Measurements from ENCODE around the gene DEAF1.
"Not testable (repeated sequence)": the region's sequence is repeated elsewhere in the genome, so short reads cannot be mapped to it uniquely, and the experiment has no call there.

DEAF1 gene, protein sequence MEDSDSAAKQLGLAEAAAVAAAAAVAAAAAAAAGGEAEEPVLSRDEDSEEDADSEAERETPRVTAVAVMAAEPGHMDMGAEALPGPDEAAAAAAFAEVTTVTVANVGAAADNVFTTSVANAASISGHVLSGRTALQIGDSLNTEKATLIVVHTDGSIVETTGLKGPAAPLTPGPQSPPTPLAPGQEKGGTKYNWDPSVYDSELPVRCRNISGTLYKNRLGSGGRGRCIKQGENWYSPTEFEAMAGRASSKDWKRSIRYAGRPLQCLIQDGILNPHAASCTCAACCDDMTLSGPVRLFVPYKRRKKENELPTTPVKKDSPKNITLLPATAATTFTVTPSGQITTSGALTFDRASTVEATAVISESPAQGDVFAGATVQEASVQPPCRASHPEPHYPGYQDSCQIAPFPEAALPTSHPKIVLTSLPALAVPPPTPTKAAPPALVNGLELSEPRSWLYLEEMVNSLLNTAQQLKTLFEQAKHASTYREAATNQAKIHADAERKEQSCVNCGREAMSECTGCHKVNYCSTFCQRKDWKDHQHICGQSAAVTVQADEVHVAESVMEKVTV

DNA sequence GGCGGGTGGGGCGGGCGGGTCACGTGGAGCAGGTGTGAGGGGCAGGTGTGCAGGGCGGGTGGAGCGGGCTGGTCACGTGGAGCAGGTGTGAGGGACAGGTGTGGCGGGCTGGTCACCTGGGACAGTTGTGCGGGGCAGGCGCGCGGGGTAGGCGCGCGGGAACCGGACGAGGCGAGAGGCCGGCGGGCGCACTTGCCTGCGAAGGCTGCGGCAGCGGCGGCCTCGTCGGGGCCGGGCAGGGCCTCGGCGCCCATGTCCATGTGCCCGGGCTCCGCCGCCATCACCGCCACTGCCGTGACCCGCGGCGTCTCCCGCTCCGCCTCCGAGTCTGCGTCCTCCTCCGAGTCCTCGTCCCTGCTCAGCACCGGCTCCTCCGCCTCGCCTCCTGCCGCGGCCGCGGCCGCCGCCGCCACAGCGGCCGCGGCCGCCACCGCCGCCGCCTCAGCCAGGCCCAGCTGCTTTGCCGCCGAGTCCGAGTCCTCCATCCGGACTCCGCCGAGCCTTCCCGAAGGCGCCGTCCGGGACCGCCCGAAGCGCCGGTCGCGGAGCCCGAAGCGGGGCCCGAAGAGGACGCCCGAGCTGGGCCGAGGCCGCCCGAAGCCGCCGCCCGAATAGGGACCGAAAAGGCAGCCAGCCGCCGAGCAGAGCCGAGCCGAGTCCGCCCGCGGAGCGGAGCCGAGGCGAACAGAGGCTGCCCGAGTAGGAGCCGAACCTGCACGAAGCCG is at the start of gene DEAF1:
Gene DEAF1, minus strand, starts transcription at position 660 of the 725 bp plus-strand sequence. Its CDS starts 175 bp downstream, at position 485.
- POLR2A ChIA-PET = interaction anchor here (1.6 kb wide), 1 partner anchor 82 kb away, joined by 8 read pairs; no protein-coding TSS in a partner anchor
- CTCF ChIA-PET = no interaction called here
- DNase-seq (ENCODE audit: extremely low spot score) = peak; percentile 96
- TF ChIP-seq L3MBTL2 (conservative IDR thresholded peaks at IDR 0.05) = peak; percentile 60; the same call in 1 of the 2 replicates
- TF ChIP-seq CTBP1 (IDR thresholded peaks at IDR 0.05; ENCODE audit: borderline replicate concordance) = no peak

DNA sequence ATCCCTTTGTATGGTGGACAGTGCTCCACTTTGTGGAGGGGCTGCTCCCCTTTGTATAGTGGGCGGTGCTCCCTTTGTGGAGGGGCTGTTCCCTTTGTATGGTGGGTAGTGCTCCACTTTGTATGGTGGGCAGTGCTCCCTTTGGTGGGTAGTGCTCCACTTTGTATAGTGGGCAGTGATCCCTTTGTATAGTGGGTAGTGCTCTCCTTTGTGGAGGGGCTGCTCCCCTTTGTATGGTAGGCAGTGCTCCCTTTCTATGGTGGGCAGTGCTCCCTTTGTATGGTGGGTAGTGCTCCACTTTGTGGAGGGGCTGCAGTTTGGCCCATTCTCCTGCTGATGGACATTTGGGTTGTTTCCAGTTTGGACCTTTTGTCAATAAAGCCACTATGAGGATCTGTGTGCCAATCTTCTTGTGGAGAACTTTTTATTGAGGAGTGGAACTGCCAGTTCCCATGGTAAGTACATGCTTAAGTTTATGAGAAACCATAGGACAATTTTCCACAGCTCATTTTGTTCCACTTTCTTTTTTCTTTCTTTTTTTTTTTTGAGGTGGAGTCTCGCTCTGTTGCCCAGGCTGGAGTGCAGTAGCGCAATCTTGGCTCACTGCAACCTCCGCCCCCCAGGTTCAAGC is 47.7 kb upstream of the DEAF1 start:
- CTCF ChIA-PET = interaction anchor here (0.8 kb wide), 1 partner anchor 11 kb away, joined by 3 read pairs; no protein-coding TSS in a partner anchor
- DNase-seq (ENCODE audit: extremely low spot score) = no peak
- POLR2A ChIA-PET = no interaction called here
- TF ChIP-seq SP1 (IDR thresholded peaks at IDR 0.05) (no peak), ELF4 (IDR thresholded peaks at IDR 0.05) (no peak), FOXM1 (IDR thresholded peaks at IDR 0.05; ENCODE audit: borderline replicate concordance) (no peak), L3MBTL2 (conservative IDR thresholded peaks at IDR 0.05) (no peak), SUZ12 (IDR thresholded peaks at IDR 0.05) (no peak), LEF1 (IDR thresholded peaks at IDR 0.05; ENCODE audit: borderline replicate concordance) (no peak)

DNA sequence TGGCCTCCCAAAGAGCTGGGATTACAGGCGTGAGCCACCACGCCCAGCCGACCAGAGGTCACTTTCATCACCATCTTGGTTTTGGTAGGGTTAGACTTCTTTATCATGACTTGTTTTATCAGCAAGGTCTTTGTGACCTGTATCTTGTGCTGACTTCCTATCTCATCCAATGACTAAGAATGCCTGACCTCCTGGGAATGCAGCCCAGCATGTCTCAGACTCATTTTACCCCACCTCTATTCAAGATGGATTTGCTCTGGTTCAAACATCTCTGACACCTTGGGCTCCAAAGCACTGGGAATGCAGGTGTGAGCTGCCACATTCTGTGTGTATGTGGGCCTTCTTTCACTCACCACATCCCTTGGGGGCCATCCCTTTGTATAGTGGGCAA is 47.1 kb upstream of the DEAF1 start:
- POLR2A ChIA-PET = no interaction called here
- CTCF ChIA-PET = no interaction called here
- no peak for DNase-seq (ENCODE audit: extremely low spot score)
- no peak for TF ChIP-seq CTBP1 (IDR thresholded peaks at IDR 0.05; ENCODE audit: borderline replicate concordance)
- no peak for TF ChIP-seq FOXM1 (IDR thresholded peaks at IDR 0.05; ENCODE audit: borderline replicate concordance)
- no peak for TF ChIP-seq NFRKB (IDR thresholded peaks at IDR 0.05)

DNA sequence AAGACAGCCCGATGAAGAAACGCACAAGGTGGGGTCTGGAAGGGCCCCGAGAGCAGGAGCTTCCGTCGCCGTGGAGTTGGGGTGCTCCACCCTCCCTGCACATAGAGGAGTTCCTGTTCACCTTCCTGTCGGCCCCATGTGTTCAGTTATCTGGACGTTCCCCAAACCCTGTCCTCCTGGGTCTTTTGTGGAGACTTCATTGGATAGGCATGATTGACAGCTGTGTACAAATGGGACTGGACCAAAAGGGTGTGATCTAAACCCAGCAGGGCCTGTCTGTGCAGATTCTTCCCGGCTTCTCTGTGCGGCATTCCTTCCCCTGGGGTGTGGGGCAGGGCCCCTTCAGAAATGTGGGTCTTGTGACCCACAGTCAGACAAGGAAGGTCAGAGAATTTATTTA is 42.9 kb upstream of the DEAF1 start:
- TF ChIP-seq, protein P1, sequence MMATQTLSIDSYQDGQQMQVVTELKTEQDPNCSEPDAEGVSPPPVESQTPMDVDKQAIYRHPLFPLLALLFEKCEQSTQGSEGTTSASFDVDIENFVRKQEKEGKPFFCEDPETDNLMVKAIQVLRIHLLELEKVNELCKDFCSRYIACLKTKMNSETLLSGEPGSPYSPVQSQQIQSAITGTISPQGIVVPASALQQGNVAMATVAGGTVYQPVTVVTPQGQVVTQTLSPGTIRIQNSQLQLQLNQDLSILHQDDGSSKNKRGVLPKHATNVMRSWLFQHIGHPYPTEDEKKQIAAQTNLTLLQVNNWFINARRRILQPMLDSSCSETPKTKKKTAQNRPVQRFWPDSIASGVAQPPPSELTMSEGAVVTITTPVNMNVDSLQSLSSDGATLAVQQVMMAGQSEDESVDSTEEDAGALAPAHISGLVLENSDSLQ (IDR thresholded peaks at IDR 0.05) = peak; percentile 82
- POLR2A ChIA-PET; CTCF ChIA-PET; DNase-seq (ENCODE audit: extremely low spot score): not testable (repeated sequence)

DNA sequence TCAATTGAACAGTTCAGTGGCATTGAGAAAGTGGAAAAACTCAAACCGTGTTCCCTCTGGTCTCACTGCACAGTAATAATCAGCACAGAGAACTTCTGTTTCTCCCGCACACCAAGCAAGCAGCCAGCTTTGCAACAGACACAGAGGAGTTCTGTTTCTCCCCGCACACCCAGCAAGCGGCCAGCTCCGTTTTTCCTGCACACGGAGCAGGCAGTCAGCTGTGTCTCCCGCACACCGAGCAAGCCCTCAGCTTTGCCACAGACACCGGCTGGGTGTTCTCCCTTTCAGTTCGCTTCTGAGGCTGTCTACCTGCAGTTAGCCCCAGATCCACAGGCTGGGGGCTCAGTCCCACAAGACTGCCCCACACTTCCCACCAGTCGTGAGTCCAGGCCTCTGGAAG is 42.3 kb upstream of the DEAF1 start:
- ChIA-PET CTCF (no interaction called here), POLR2A (no interaction called here)
- TF ChIP-seq NFRKB (IDR thresholded peaks at IDR 0.05) = no peak
- DNase-seq (ENCODE audit: extremely low spot score) = no peak

DNA sequence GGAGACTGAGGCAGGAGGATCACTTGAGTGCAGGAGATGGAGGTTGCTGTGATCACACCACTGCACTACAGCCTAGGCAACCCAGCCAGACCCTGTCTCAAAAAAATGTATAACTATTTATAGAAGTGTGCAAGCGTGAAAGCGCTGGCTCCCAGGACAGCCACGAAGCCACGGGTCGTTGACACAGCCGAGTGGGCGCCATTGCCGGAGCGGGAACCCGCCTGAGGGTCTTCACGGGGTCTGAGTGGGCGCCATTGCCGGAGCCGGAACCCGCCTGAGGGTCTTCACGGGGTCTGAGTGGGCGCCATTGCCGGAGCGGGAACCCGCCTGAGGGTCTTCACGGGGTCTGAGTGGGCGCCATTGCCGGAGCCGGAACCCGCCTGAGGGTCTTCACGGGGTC is 39.5 kb upstream of the DEAF1 start:
- DNase-seq (ENCODE audit: extremely low spot score); CTCF ChIA-PET: not testable (repeated sequence)
- POLR2A ChIA-PET = interaction anchor here (0.7 kb wide), 1 partner anchor 12 kb away, joined by 3 read pairs; no protein-coding TSS in a partner anchor

DNA sequence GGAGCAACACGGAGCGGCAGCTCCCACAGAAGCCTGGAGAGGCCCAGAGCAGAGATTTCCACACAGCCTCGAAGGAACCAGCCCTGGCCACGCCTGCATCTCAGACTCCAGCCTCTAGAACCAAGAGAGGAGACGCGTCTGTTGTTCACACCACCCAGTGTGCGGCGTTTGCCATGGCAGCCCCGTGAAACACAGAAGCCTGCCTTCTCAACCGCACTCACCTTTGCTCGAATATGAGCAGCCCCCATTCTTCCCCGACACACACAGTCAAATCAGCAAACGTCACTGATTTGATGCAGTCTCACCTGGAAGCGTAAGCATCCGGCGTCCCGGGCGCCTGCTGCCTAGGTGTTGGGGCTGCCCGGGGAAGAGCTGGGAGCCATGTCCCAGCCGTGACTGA is 38.0 kb upstream of the DEAF1 start:
- no peak for TF ChIP-seq ZNF384 (IDR thresholded peaks at IDR 0.05)
- no peak for TF ChIP-seq FOXA1 (IDR thresholded peaks at IDR 0.05)
- no peak for TF ChIP-seq CTBP1 (IDR thresholded peaks at IDR 0.05; ENCODE audit: borderline replicate concordance)
- TF ChIP-seq L3MBTL2 (conservative IDR thresholded peaks at IDR 0.05) = no peak
- TF ChIP-seq, protein P1 (IDR thresholded peaks at IDR 0.05) = no peak
- TF ChIP-seq FOXK2 (IDR thresholded peaks at IDR 0.05) = no peak
- CTCF ChIA-PET = no interaction called here
- POLR2A ChIA-PET = interaction anchor here (0.9 kb wide), 1 partner anchor 15 kb away, joined by 3 read pairs; no protein-coding TSS in a partner anchor

DNA sequence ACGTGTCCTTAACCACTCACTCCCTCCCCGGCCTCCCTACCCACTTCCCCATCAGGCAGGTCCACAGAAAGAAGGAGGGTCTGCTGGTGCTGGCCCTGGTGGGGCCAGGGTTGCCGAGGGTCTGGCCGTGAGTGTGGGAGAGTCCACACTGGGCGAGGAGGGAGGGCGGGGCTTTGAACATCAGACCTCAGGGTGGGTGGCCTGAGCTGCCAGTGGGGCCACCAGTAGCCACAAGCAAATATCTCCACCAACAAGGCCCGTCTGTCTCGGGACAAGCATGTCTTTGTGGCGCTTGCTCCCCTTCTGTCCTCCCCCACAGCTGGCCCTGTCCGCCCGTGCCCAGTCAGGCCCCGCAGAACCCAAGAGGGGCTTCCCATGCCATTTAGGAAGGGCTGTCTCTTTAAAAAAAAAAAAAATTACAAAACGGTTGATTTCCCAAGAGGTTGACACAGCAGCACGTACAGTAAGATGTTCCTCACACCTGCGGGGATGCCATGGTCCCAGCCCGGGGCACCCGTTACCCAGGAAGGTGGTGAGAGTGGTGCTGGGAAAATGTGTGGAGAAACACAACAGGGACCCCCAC is 34.6 kb upstream of the DEAF1 start:
- POLR2A ChIA-PET = no interaction called here
- TF ChIP-seq L3MBTL2 (conservative IDR thresholded peaks at IDR 0.05) (no peak), CTBP1 (IDR thresholded peaks at IDR 0.05; ENCODE audit: borderline replicate concordance) (no peak)
- TF ChIP-seq, protein P1 (IDR thresholded peaks at IDR 0.05) = no peak
- CTCF ChIA-PET = interaction anchor here (0.5 kb wide), 1 partner anchor 17 kb away, joined by 3 read pairs; no protein-coding TSS in a partner anchor
- no peak for DNase-seq (ENCODE audit: extremely low spot score)

More for the DNA sequence above, 38.0 kb upstream of the DEAF1 start:
- DNase-seq (ENCODE audit: extremely low spot score) = no peak

All from HEK293T (cell line).